Endometrial microvascular endothelial cells (primary cell): ENCODE data around the gene CTRL. TPM values are rescaled to one million over a fixed set of nuclear protein-coding genes. Genes with fewer than 3 reads are reported as not detected.
"Not testable (repeated sequence)": the region's sequence is repeated elsewhere in the genome, so short reads cannot be mapped to it uniquely, and the experiment has no call there.

Source experiments
- in situ Hi-C: cut with HindIII; loops from 2 replicates; pipeline ENCODE4 v1.10.0; 2017; ENCODE audit warnings: low sequenced_read_pairs, low pct_unique_long_range_greater_than_20kb; ENCODE audit errors: inconsistent ontology term
- total RNA-seq: library from RNA; depleted of rRNA; stranded (reverse); fragments of >200 nt; gene quantifications from one replicate; pipeline ENCODE4 v1.2.3, GENCODE V29; 2015; ENCODE audit errors: inconsistent ontology term

Gene CTRL
- total RNA-seq, 1 donor from 2014 or later, result 0.28 TPM

DNA sequence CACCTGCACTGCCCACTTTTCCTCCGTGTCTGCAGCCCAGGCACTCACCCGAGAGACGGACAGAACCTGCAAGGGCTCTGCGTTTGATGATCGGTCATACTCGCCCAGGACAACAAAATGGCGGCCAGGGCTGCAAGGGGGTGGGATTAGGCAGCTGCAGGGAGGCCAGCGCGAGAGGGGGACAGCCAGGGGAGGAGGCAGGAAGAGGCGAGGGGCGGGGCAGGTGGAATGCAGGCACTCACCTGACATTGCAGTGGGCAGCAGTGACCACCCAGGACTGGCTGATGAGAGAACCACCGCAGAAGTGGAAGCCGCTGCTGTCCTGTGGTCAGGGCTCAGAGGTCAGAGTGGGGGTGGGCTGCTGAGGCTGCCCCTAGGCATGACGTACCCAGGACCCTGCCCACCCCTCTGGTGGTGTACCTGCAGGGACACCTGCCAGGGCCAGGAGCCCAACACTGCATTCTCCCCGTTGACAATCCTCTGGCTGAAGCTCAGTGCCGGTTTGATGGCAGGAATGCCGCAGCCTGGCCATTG is 917 bp downstream of the CTRL start:
- in situ Hi-C loops, result no loop called here

DNA sequence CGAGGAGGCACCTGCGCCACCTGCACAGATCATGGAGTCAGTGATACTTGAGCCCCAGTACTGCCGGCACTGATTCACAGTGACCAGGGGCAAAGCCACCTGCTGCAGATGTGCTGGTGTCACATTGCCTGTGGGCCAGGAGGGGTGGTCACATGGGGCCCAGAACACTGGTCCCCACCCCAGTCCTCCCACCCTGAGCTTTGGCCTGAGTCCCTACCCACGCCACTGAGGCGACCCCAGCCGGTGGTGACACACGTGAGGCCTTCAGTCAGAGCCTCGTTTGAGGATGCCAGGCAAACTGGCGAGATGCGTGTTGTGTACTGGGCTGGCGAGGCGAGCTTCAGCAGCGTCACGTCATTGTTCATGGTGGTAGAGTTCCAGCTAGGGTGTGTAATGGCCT is 1.5 kb downstream of the CTRL start:
- in situ Hi-C loops, result no loop called here

DNA sequence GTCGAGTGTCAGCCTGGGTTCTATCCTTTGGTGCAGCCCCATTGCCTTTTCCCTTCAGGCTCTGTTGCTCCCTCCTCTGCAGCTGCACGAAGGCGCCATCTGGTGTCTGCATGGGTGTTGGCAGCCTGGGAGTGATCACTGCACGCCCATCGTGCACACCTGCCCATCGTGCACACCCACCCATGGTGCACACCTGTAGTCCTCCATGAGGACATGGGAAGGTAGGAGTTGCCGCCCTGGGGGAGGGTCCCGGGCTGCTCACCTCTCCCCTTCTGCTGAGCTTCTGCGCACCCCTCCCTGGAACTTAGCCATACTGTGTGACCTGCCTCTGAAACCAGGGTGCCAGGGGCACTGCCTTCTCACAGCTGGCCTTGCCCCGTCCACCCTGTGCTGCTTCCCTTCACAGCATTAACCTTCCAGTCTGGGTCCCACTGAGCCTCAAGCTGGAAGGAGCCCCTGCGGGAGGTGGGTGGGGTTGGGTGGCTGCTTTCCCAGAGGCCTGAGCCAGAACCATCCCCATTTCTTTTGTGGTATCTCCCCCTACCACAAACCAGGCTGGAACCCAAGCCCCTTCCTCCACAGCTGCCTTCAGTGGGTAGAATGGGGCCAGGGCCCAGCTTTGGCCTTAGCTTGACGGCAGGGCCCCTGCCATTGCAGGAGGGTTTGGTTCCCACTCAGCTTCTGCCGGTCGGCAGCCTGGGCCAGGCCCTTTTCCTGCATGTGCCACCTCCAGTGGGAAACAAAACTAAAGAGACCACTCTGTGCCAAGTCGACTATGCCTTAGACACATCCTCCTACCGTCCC is 2.9 kb downstream of the CTRL start:
- in situ Hi-C loops, result no loop called here

DNA sequence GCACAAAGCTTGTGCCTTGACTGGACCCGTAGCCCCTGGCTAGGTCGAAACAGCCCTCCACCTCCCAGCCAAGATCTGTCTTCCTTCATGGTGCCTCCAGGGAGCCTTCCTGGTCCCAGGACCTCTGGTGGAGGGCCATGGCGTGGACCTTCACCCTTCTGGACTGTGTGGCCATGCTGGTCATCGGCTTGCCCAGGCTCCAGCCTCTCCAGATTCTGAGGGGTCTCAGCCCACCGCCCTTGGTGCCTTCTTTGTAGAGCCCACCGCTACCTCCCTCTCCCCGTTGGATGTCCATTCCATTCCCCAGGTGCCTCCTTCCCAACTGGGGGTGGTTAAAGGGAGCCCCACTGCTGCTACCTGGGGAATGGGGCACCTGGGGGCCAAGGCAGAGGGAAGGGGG is 3.5 kb downstream of the CTRL start:
- in situ Hi-C loops, result no loop called here

DNA sequence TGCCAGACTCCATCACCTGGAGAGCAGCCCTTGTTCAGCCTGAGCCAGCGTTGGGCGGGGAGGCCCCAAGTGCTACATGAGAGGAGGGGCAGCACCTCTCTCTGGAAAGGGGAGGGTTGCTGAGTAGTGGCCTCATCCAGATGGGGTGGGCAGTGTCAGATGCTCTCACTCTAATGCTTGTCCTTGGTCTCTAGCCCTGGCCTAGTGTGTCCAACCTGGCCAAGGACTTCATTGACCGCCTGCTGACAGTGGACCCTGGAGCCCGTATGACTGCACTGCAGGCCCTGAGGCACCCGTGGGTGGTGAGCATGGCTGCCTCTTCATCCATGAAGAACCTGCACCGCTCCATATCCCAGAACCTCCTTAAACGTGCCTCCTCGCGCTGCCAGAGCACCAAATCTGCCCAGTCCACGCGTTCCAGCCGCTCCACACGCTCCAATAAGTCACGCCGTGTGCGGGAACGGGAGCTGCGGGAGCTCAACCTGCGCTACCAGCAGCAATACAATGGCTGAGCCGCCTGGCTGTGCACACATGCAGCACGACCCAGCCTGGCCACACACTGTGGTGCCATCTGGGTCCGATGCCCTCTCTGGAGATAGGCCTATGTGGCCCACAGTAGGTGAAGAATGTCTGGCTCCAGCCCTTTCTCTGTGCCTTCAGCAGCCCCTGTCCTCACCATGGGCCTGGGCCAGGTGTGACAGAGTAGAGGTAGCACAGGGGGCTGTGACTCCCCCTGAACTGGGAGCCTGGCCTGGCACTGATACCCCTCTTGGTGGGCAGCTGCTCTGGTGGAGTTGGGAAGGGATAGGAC is 4.3 kb downstream of the CTRL start:
- in situ Hi-C loops, result no loop called here

DNA sequence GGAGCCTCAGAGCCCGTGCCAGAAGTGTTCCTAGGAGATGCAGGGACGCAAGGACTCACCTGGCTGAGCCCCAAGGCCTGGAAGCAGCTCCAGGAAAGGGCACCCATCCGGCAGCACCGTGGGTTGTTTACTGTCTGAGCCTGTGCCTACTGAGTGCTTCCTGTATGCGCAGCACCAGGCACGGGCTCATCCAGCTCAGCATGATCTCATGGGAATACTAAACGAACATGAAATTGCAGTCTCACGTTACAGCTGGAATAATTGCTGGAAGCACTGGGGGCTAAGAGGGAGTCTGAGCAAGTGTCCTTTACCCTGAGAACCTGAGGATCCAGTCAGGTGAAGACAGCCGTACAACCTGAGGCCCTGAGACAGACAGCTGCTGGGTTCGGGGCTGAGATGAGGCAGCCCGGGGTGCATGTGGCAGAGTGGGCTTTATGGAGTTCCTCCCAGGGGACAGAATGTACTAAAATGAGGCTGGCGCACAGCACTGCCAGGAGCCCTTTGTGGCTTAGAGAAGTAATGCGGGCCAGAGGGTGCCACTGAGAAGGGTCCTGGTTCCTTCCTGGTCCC is 5.4 kb downstream of the CTRL start:
- in situ Hi-C loops, result no loop called here

DNA sequence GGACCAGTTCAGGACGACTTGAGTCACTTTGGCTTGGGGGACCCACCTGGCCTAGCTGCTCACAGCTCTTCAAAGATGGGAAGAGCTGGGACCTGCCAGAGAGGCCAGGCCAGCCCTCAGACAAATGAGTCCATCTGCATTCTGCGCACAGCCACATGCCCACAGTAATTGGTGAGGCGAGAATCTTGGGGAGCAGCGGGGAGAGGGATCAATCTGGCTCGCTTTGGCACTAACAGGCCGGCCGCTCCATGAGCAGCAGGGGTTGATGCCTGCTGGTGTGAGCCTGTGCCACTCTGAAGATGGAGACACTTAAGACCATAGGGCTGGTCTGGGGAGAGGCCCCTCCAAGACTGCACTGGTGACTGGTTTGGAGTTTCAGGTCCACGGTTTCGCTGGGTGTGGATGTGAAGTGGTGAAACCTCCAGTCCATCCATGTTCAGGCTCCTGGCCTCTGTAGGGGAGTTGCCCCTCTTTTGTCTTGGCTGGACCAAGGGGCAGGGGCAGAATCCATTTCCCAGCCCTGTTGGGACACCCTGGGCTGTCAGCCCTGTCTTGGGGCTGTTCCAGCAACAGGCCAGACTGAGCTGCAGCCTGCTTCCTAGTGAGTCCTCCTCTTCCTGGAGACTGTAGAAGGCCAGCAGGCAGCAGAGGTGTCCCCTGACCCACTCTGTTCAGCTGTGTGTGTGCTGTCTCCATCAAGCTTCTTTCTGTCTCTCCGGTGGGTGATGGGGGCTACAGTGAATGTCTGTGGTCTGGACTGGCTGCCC is 7.3 kb downstream of the CTRL start:
- in situ Hi-C loops, result no loop called here

DNA sequence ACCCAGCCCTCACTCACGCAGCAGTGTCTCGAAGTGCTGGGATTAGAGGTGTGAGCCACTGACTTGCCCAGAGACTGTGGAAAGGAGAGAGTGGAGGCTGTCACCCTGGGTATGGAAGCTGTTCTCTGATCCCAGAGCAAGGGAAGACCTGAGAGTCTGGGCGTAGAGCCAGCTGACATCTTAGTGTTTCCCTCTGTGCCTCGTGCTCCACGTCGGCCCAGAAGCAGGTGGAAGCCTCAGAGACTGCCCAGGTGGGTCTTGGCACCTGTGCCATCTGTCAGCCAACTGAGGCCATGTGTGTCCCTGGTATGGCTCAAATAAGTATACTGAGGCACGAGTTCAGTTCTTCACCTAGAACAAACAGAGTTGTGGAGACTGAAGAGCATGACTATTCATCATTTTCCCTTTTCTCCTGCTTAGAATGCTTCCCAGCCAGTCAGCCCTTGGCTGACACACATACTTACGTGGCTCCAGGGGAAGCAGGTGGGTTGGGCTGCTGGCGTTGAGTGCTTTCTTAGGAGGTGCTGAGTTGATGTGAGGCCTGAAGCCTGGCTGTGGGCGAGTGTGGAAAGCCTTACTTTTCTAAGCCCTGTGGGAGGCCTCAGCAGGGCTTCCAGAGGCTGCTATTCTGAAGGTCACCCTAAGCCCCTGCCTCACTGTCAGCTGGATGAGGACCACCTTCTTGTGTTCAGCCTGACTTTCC is 8.1 kb downstream of the CTRL start:
- in situ Hi-C loops, result no loop called here

DNA sequence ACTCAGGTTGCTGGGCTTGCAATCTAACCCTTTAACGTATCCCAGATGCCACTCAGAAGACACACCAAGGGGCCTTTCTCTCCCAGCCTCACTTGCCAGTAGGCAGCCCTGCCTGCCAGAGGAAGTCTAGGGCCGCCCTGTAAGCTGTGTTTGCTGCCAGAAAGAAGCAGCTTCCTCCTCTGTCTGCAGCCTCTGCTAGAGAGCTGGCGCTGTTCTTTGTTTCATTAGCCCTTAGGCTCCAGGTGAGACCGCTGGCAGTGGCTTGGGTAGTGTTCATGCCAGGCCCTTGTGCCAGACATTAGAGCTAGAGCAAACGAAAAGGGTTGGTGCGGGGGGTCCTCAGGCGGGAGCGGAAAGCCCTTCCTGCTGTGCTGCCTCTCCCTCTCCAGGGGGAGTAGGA is 8.9 kb downstream of the CTRL start:
- in situ Hi-C loops, result no loop called here

DNA sequence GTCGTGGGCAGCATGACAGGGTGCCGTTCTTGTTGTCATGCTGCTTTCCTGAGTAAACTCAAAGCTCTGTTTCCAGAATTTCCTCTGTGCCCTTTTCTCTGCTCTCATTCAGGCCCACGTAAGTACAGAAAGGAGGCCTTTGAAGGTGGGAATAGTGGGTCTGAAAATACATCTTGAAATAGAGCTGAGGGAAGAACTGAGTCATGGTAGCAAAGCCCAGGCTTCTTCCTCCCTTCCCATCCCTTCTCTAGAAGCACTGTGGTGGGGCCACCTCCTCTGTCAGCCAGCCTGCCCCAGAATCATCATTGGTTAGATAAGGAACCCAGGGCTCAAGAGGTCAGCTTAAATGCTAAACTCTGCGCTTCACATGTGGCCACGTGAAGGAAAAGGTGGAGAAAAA is 9.4 kb downstream of the CTRL start:
- in situ Hi-C loops, result no loop called here

DNA sequence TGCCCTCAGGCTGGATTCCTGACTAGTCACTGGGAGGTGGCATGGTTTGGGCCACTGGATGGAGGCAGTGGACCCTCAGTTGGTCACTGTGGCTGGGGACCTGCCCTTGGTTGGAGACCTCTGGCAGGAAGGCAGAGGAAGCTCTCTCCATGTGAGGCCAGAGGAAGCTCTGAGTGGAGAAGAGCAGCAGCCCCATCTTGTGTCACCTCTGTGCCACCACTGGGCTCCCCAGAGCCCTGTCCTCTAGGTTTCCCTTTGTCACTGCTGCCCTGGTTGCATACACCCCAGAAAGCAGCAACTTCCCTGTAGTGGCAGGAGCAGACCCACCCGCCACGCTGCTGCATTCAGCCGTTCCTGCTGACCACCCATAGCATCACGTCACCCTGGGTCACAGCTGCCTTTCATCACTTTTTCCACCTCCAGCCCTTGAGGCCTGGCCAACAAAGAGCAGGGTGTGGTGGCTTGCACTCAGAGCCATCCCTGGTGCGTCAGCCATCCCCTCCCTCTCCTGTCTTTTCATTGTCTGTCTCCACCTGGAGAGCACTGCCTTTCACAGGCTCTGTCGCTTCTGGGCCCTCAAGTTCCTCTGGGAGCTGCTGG is 11.9 kb downstream of the CTRL start:
- in situ Hi-C loops, result no loop called here

DNA sequence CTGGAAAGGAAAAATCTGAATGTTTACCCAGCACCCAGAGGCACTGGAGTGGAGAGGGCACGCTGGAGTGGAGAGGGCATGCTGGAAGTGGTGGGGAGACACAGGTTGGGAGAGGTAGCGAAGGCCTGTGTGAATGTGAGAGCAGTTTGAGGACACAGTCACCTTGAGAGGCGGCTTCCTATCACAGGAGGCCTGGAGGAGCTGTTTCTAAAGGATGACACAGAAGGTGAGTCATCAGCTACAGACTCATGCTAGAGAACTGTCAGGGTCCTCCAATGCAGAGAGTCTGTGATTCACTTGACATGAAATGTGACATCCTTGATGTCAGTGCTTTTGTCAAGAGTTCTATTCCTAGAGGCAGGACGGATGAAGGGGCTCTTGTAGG is 13.8 kb downstream of the CTRL start:
- in situ Hi-C loops, result no loop called here

DNA sequence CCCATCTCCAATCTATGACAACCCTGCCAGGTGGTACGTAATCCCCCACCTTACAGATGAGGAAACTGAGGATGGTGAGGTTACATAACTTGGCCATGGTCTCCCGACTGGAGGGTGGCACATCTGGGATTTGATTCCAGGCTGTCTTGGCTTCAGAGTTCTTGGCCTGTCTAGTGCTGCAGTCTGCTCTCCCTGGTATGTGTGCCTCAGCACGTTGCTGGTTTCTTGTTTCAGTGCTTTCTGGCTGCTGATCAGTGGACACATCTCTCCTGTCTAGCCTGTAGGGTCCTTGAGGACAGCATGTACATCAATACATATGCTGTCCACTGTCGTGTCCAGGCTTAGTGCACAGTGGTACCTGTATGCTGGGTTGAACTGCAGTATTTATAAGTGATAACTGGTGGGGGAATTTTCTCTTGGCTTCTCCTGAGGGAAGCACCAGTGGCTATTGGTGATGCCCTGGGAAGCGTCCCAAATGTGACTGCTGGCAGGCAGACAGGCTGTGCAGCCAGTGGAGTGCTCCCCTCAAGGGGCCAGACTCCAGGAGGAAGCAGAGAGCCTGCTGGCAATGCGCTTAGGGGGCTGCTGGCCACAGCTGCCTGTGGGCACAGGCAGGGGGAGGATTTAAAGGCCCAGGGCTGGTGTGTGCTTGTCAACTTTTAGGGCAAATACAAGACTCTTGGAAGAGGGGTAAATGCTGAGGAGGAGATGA is 14.4 kb downstream of the CTRL start:
- in situ Hi-C loops, result no loop called here

DNA sequence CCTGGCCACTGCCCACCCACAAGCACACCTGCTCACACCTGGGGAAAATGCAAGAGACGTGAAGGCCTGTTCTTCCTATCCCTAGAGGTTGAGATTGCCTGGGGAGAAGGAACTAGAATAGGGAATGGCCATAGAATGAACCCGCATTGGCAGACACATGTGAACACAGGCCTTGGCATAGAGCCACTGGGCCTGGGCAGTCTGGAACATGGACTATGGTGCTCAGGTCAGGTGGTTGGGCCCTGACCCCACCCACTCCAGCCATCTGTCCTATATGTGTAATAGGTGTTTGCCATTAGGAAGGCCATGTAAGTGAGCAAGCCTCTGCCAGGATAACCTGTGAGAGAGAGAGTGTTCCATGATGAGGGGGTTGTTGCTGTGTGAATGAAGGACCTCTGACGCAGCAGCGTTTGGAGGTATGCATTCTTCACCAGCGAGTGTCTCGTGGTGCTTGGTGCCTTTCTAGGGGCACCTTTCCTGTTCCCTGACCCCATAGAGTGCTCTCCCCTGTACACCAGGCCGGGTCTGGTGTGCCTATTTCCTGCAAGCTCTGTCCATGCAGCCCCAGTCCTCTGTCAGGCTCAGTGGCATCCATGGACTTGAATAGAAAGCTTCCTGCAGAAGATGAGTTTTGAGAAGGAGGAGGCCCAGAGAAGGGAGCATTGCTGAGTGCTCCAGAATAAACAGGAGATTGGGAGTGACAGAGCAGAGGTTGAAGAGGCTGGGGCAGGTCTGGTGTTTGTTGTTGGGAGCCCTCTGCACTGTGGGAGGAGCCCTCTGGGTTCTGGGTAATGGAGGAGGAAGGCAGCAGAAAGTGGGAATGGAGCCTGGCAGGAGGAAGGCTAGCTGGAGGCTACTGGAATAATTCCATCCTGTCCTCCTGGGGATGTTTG is 15.6 kb downstream of the CTRL start:
- in situ Hi-C loops, result no loop called here

DNA sequence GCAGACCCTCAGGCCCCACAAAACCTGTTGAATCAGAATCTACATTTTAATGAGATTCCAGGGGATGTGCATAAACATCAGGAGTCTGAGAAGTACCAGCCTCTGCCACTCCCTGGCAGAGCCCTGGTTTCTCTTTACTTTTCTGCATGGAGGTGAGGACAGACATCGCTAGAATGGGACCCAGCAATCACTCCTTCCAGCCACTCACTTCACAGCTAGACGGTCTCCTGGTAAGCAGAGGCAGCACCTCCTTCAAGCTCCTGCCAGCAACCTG is 16.2 kb downstream of the CTRL start:
- in situ Hi-C loops, result not testable (repeated sequence)

DNA sequence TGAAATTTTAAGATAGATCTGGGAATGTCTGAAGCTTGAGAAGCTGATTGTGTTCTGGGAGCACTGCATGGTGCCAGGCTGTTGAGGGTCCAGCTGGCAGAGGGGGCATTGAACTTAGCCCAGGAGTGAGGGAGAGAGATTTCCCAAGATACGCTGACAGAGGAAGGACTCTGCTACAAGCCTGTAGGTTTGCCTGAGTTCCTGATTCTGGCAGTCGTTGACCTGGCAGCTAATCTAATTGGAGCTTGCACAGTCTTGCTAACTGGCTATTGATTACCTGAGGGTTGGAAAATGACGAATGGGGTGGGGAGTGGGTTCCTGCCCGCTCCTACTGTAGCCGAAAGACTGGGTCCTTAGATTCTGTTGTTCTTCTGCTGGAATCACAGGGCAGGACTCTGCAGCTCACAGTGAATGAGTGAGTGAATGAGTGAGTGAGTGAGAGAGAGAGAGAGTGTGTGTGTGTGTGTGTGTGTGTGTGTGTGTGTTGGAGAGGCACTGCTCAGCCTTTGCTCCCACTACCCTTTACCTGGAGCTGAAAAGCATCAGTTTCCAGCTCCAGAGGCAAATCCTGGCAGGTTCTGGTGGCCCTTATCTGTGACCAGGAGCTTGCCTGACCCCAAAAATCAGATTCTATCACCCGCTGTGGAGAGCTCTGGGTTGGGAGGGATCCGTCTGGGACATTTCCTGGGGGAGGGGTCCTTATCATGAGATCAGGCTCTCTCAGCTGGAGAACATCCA is 16.7 kb downstream of the CTRL start:
- in situ Hi-C loops, result no loop called here
